GM19455 (cell line): ENCODE measurements around the gene SYTL4.

Experiments
- ATAC-seq: cut with Tn5 transposase; IDR thresholded peaks from one replicate; pipeline ENCODE4 v1.9.1; 2021; ENCODE audit not compliant: unreplicated experiment

Gene SYTL4

DNA sequence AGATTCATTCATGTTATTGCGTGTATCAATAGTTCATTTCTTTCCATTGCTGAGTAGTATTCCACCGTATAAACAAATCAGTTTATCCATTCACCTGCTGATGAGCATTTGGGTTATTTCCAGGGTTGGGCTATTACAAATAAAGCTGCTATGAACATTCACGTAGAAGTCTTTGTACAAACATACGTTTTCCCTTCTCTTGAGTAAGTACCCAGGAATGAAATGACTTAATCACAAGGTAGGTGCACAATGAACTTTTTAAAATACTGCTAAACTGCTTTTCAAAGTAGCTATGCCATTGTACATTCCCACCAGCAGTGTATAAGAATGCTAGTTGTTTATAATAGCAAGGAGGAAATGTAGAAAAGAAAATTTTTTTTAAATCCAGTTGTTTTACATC lies 35.9 kb downstream of the SYTL4 start:
- no peak for ATAC-seq

DNA sequence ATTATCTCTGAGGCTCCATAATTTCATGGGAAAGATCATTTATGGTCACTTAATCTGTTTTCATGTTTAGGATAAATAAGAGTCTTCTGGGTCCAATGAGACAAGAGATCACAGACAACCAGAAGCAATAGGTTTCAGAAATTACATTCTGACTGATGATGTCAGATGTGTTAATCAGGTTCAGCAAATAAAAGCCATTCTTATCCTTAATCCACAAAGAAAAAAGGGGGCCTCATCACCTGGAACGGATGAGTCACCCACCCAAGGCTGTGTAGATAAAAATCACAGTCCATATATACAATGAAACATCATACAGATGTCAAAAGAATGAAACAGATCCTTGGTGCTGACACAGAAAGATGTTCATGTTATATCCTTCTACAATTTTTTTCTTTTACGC lies 36.6 kb downstream of the SYTL4 start:
- ATAC-seq, result no peak

DNA sequence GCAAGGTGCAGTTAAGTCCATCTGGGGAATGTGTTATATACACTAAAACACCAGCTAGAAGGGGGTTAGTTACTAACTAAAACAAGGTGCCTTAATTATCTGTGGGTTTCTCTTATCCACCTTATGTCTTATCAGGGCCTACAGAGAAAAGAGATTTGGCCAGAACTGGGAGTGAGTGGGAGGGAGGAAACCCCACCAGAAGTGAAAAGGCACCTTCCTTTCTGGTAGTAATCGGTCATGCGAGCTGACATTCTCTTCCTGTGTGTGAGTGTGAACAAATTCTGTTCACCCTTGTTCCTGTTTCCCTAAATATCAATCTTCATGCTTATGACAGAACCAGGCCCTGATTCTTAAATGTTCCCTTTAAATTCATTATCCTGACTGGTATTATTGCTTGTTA lies 44.4 kb downstream of the SYTL4 start:
- no peak for ATAC-seq

DNA sequence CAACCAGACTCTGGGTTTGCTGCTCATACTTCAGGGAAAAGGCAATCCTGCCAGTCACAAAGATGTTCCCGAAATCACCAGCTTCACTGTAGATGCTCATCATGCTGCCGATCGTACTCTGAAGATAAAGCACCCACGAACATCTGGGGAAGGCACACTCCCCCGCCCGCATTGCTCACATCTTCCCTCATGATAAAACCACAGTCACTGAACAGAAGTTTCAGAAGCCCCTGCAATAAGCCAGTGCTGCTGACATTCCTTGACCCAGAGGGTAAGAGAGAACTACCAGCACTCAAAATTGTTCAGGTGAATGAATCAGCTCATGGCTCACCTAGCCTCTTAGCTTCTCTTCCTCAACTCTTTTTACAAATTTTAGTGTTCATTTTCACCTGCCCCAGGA lies 44.8 kb downstream of the SYTL4 start:
- ATAC-seq, result no peak

DNA sequence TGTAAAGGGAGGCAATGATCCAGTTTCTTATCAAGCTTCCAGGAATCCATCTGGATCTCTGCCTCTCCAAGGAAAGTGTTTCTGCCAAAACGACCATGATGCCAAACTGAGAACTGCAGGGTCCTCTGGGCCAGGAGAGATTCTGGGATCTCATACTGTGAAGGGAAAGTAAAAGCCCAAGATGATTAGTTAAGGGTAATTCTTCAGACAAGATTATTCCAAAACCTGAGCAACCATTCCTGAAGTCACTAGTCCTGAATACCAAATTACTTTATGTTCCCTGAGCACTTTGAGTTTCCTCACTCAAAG lies 46.0 kb downstream of the SYTL4 start:
- no peak for ATAC-seq

DNA sequence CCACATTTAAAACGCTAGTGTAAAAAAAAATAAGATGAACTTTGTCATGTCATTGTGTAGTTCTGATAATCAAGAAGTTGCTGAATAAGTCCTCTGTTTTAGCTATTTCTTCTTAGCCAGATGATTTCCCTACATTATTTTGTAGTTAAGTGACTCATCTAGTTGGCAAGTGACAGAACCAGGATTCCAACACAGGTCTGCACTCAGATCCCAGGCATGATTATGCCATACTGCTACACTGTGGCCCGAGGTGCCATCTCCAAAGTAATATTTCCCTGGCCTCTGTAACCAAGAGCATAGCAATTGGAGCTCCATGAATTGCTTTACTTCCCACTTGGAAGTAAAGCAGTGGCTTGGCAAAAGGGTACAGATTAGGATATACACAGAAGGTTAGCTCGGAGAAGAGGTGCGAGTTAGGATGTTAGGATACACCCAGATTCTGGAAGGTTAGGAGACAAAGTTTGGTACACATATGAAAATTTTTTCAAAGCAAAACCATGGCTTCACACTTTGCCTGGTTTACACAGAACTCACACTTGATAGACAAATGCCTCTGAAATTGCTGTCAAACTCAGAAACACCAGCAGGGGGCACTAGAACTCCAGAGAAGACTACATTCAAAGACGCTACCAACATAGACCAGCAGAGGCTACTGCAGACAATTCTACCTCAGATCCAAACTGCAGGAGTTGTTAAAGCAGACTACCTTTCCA lies 46.5 kb downstream of the SYTL4 start:
- ATAC-seq, result peak; percentile 74

DNA sequence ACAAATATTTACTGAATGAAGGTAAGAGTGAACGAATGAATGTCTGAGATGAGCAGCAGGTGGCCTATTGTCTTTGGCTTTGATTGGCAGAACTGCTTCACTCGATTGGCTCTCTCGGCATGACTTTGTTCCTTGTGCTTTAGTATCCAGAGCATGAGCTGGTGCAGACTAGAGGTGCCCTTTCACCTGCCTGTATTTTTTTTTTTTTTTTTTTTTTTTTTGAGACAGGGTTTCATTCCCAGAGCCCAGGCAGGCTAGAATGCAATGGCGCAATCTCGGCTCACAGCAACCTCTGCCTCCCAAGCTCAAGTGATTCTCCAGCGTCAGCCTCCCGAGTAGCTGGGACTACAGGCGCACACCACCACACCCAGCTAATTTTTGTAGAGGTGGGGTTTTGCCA lies 49.0 kb downstream of the SYTL4 start:
- ATAC-seq, result no peak

DNA sequence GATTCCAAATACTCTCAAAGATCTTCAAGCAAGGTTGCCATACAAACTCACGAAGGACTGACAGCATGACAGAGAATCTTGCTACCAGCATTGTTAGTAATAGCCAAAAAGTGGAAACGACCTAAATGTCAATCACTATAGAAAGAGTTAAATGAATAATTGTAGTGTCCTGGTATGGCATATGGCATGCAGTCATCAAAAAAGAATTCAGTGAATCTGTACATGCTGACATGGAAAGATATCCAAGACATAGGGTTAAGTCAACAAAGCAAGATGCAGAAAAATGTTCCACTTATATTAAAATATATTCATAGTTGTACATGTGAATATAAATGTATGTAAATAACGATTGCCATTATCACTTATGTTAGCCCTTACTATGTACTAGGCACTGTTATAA lies 50.3 kb downstream of the SYTL4 start:
- ATAC-seq, result no peak

DNA sequence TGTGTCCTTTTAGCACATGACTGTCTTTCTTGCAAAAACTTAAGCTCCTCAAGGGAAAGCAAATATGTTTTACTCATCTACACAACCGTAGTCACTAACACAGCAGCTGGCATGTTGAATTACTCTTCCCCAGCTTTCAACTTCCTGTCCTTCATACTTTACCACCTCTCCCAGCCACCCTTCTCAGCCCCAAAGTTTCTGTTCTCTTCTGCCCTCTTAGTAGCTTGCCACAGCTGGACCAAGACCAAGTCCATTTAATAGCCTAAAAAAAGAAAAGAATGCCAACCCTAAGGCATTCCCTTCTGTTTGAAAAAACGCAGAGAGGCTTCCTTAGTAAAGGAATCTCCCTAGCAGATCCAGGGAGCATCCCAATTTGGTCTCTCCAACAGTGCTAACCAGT lies 51.2 kb downstream of the SYTL4 start:
- no peak for ATAC-seq

DNA sequence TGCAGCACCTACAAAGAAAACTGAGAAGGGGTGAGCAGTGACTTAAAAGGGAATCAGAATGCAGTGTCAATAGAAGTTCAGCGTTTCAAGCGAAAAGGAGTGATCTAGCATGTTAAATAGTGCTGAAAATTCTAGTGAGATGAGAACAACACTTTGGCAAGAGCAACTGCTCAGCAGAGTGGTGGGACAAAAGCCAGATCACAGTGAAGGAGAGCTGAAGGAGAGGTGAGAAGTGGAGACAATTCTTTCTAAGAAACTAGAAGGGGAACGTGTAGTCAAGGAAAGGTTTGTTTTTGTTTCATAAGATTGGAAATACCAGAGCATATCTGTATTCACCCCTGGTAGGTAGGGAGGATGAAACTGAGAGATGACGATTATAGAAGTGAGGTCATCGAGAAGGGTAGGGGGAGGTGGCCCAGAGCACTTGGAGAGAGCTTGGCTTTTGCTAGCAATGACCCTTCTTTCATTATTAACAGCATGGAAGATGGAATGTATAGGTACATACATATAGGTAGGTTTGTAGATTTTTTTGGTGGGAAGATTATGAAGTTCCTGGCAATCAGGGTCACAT lies 54.2 kb downstream of the SYTL4 start:
- no peak for ATAC-seq

DNA sequence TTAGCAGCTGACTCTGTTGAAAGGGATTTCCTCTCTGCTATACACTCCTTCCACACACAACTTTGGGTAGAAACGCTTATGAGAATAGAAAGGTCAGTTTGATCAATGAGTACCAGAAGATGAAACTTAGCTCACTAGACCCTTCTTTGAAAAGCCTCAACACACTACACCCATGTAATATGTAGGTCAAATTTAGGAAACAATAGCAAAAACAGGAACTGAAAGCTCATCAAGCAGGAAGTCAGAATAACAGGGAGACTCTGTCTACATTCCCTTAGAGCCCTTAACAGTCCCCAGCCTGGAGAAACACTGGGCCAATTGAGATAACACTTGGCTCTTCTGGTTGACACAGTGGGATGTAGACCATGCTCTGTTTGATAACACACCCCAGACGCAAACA lies 57.2 kb downstream of the SYTL4 start:
- ATAC-seq, result no peak

DNA sequence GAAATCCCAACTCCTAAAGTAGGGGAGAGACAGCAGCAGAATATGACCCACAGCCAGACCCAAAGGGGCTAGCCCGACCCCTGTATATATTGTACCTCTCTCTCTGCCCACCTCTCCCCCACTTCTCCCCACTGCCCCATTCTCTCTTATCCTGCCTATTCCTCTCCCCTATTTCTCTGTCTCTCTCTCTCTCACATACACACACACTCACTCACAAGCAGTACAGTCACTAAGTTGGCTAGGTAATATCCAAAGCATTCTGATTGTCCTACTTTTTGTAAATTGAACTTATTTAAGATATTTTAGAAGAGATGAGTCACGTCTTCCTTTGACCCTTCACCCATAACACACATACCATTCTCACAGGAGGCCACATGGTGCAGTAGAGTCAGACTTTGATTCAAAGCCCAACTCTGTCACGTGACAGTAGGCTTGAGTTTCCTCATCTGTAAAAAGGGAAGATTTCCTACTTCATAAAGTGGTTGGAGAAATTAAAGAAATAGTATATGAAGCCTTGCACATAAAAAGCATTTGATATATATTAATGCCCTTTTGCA lies 58.4 kb downstream of the SYTL4 start:
- ATAC-seq, result no peak

DNA sequence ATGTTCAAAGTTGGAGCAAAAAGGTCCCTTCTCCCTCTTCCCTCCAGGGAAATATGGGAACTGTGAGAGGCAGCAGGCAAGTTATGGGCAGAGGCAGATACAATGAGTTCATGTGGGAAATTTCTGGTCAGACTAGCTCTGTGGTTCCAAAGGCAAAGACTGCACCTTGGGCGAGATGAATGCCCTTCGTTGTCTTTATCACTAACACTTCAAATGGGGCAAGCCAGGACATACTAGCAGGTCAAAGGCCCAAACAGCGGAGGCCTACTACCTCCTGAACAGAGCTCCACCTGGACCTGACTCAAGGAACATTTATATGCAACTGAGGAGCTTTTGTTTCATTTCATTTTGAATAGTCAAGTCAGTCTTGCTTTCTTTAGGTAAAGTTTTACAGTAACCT lies 59.0 kb downstream of the SYTL4 start:
- ATAC-seq, result no peak

DNA sequence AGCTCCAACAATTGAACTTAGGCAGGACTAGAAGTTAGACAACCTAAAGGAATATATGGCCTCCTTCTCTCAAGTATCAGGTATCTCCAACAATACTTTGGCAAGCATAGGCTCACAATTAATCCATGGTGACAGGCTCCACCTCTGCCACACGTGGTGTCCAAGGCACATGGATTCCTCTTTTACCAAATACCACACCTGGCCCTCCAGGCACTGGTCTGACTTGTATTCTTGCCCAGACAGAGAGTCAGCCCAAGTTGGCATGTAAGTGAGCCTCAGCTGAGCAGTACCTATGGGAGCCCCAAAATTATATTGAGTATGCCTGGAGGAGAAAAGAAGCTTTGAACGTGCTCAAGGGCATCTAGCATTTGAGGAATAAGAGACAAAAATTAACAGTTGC lies 68.3 kb downstream of the SYTL4 start:
- ATAC-seq, result no peak

DNA sequence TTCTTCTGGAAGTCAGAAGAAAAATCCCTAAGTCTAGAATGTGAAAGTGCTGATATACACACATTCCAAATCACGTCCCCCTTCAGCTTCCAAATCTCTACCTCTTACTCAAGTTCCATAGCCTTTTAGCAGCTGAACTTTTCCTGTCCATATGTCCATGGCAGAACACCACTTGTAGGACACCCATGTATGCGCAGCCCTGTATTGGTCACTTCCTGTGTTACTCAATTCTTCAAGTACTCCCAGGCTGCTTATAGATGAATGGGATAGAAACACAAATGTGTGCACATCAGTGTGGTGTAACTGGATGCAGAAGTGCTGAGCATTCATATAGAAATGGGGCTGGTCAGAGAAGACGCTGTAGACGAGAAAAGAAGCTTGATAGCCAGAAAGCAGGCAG lies 69.1 kb downstream of the SYTL4 start:
- ATAC-seq, result no peak

DNA sequence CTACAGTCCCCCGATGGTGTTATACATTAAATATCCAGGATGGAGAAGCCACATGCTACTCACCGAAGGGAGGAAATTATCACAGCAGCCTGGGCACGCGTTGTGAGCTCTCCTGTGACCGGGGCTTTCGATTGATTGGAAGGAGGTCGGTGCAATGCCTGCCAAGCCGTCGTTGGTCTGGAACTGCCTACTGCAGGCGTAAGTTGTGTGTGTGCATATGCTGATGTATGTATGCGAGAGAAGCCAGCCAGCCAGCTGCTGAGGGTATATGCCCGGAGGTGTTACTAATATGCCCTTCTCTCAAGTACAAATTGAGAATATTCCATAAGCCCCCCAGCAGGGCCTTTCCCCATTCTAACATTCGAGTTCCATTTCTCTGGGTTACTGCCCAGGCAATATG lies 69.8 kb downstream of the SYTL4 start:
- no peak for ATAC-seq

DNA sequence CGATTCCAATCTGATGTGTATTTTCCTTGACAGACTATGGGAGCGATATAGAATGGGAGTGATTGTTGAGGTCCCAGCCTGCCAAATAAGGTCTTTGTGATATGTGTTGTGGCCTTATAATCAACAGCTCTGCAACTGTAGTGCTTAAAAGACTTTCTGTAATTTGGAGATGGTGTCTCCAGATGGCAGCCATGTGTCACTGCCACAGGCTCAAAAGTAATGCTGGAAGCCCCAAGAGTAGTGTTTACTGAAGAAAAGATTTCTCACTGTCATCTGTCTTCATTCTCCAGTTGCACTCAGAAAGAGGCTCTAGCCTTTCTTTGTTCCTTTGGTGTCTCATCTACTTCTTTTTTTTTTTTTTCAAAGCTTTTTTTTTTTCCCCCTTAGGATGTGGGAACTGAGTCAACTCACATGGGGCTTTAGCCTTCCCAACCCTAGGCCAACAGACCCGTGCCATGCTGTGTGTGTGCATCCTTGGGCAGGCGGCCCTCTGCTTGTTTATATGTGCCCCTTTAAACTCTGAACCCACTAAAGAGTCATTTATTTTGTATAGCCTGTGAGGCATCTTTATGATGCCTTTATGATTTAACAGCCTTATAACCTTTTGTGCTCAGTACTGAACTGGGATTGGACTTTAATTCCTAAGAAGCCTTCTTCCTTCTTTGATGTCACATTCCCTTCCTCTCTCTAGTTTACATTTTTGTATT lies 72.3 kb downstream of the SYTL4 start:
- no peak for ATAC-seq

DNA sequence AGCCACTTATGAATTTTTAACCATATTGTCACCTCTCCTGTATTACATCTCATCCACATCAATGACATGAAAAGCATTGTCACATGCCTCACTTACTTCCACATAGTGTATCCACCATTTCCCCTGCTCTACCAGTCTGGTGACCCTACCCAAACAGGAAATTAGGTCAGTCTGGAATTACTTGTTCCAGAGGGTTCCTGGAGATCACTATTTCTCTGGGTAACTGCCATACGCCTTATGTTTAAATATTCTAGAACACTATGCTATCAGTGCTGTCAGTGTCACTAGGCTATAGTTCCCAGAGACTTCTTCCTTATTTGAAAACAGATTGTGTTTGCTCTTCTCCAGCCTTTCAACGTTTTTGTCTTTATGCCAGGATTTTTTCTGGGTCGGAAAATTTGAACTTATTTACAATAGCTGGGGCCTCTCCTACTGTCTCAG lies 73.0 kb downstream of the SYTL4 start:
- ATAC-seq, result no peak

DNA sequence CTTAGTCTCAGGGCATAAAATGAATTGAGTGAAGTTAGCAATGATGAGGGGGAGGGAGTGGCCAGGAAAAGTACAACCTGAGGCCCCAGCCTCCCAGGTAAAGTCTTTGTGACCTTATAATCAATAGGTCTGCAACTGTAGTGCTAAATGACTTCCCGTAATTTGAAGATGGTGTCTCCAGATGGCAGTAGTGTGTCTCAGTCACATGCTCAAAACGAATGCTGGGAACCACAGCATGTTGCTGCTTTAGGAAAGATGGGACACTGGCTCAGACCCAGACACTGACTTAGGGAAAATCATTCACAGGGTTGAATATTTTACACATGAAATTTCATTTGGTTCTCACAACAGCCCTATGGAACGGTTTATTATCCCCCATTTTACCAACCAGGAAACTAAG lies 77.7 kb downstream of the SYTL4 start:
- ATAC-seq, result no peak

DNA sequence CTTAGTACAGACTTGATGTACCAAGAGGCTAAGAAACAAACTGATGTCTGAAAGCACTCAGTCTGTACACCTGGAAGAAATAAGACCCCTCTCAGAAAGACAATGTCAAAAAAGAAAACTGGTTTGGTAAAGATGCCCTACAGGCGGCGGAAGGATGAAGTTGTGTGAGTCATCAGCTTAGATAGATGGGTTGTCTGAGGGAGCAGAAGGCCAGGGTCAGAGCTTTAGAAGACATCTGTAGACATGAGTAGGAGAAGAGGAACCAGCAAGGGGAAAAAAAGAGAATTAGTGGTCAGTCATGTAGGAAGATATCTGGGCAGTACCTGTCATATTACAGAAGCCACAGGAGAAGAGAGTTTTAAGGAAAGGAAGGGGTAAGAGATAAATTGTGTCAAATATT lies 79.7 kb downstream of the SYTL4 start:
- ATAC-seq, result no peak

DNA sequence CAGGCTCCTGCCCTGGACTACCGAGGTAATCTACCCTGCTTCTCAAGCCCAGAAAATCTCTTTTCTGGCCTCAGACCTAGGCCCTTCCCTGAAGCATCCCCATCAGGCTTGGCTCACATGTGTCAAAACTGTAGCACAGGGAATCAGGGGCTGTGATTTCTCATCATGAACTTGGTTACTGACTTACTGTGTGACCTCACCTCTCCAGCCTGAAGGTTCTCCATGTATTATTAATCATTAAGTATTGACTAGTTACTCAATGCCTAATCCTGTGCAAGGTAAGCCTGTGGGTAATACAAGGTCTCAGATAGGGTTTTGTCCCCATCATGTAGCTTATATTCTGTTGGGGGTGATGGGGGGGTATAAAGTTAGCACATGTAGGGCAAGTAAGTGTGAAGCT lies 81.1 kb downstream of the SYTL4 start:
- no peak for ATAC-seq

DNA sequence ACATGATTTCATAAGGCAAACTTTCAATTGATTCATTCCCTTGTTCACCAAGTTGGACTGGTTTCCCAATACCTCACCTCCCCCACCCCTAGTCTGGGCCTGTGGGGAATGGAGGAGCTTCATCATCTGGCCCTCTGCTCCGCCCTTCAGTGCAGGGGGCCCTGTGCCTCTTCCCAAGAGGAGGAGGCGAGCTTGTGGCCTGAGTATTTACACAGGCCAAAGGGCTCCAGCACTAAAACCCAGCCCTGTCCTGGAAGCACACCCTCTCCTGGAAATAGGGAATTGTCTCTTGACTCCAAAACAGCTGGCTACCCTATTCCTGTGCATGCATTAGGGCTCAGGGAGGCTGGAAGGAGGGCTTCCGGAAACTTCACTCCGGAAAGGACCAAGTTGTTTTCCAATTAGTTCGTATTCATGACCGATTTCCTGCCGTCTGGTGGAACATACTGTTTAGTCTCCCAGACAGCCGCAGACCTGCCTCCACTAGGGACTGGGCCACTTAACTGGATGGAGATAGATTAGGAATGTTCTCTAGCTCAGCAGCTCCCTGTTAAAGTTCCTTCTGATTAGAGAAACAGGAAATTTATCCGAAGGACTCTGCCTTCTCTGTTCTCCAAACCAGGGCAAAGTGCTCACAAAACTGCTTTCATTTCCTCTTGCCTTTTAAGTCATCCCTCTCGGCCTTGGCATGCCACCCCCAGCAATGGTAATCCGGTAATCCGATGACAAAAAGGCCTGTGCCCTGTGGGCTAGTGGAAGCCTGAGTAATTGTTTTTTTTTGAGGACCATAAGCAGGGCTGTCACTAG lies 82.2 kb downstream of the SYTL4 start:
- ATAC-seq, result no peak
